Measurements from ENCODE around the gene IL23A. TPM values are rescaled to one million over a fixed set of nuclear protein-coding genes. Genes with fewer than 3 reads are reported as not detected.
A peak's percentile ranks its signal among the peaks of the same experiment; 100 is the strongest.

The IL23A gene
- total RNA-seq, 3 donors from 2014 or later (not counting 1 experiment from before 2014, with no cell fraction given): 1.8 to 2.7 (median 2.2) TPM

- Mint-ChIP-seq H3K36me3 (no peaks in the 10 kb centered on the region), H3K9me3 (no peaks in the 10 kb centered on the region), H3K4me3 (no peak overlapping the region), H3K27ac (peak overlapping the region in 1 of 2 donors; percentile 27), H3K4me1 (peaks cover 19 to 20% of the 10 kb centered on the region in 2 donors), H3K27me3 (ENCODE audit: low read depth in 2 of 2) (no peaks in the 10 kb centered on the region)
- no peaks in the 10 kb centered on the region for H3K9me3 ChIP-seq (ENCODE audit: control insufficient read depth, insufficient read depth, low read length)
- H3K27me3 ChIP-seq (ENCODE audit: control insufficient read depth, insufficient read depth, low read length): no peaks in the 10 kb centered on the region
- 92% methylated on average over 3 of the region's 8 CpGs for WGBS (ENCODE audit: insufficient coverage)
- no peak overlapping the region for H3K4me3 ChIP-seq (ENCODE audit: low read length)
- peaks cover 16% of the 10 kb centered on the region for H3K4me1 ChIP-seq (ENCODE audit: control insufficient read depth, insufficient read depth, low read length)
- intact Hi-C loops (cut with micrococcal nuclease): no loop called here
- ATAC-seq: no peak
- no peak for DNase-seq
- H3K36me3 ChIP-seq (ENCODE audit: control insufficient read depth, insufficient read depth, low read length): peaks cover 24% of the 10 kb centered on the region
- no peak overlapping the region for H3K27ac ChIP-seq (ENCODE audit: low read length)
- TF ChIP-seq CTCF (IDR thresholded peaks at IDR 0.05): no peak
Observed at GRCh38 chr12:56304872-56305590, 33.7 kb upstream of the IL23A start.

GRCh38 chr12:56307221-56307965, 31.3 kb upstream of the IL23A start:
- H3K9me3 Mint-ChIP-seq: no peaks in the 10 kb centered on the region
- no peaks in the 10 kb centered on the region for H3K36me3 Mint-ChIP-seq
- Histone ChIP-seq H3K9me3 (ENCODE audit: control insufficient read depth, insufficient read depth, low read length) (no peaks in the 10 kb centered on the region), H3K4me1 (ENCODE audit: control insufficient read depth, insufficient read depth, low read length) (no peaks in the 10 kb centered on the region), H3K36me3 (ENCODE audit: control insufficient read depth, insufficient read depth, low read length) (peaks cover 38% of the 10 kb centered on the region), H3K27ac (ENCODE audit: low read length) (no peak overlapping the region), H3K4me3 (ENCODE audit: low read length) (no peak overlapping the region), H3K27me3 (ENCODE audit: control insufficient read depth, insufficient read depth, low read length) (no peaks in the 10 kb centered on the region)
- peaks cover under 1% of the 10 kb centered on the region in 2 donors for H3K4me1 Mint-ChIP-seq
- no peak for DNase-seq
- TF ChIP-seq CTCF (IDR thresholded peaks at IDR 0.05): no peak
- H3K4me3 Mint-ChIP-seq: no peak overlapping the region
- no peak overlapping the region for H3K27ac Mint-ChIP-seq
- no peaks in the 10 kb centered on the region for H3K27me3 Mint-ChIP-seq (ENCODE audit: low read depth in 2 of 2)
- 99% methylated on average over 6 of the region's 7 CpGs for whole genome bisulfite sequencing (ENCODE audit: insufficient coverage)
- intact Hi-C loops (cut with micrococcal nuclease): no loop called here
- ATAC-seq: no peak

- Histone ChIP-seq H3K36me3 (ENCODE audit: control insufficient read depth, insufficient read depth, low read length) (peaks cover 38% of the 10 kb centered on the region), H3K4me1 (ENCODE audit: control insufficient read depth, insufficient read depth, low read length) (no peaks in the 10 kb centered on the region), H3K27me3 (ENCODE audit: control insufficient read depth, insufficient read depth, low read length) (no peaks in the 10 kb centered on the region), H3K9me3 (ENCODE audit: control insufficient read depth, insufficient read depth, low read length) (no peaks in the 10 kb centered on the region), H3K27ac (ENCODE audit: low read length) (no peak overlapping the region), H3K4me3 (ENCODE audit: low read length) (no peak overlapping the region)
- Mint-ChIP-seq H3K4me3 (no peak overlapping the region), H3K27ac (no peak overlapping the region), H3K27me3 (ENCODE audit: low read depth in 2 of 2) (no peaks in the 10 kb centered on the region), H3K9me3 (no peaks in the 10 kb centered on the region), H3K36me3 (no peaks in the 10 kb centered on the region), H3K4me1 (no peaks in the 10 kb centered on the region)
- ATAC-seq: no peak
- DNase-seq: no peak
- intact Hi-C loops (cut with micrococcal nuclease): no loop called here
- TF ChIP-seq CTCF (IDR thresholded peaks at IDR 0.05): no peak
- 80% methylated on average over 3 of the region's 3 CpGs for WGBS (ENCODE audit: insufficient coverage)
Observed at GRCh38 chr12:56308714-56309113, 30.0 kb upstream of the IL23A start.

All from natural killer cell (primary cell).